Suprapubic skin (tissue), 4 donors: Measurements from ENCODE around the gene TMOD1. TPM values are rescaled to one million over a fixed set of nuclear protein-coding genes. Genes with fewer than 3 reads are reported as not detected.
"Not testable (repeated sequence)": the region's sequence is repeated elsewhere in the genome, so short reads cannot be mapped to it uniquely, and the experiment has no call there.

Experiments
- DNase-seq, 2 donors: peaks; one replicate each; pipeline ENCODE4 v3.0.0-alpha.2; 2019; ENCODE audit warnings: low spot score in 2 of 2
- H3K27ac ChIP-seq: fragments of 200-600 bp; sonication (generic); one replicate; pipeline ENCODE4 v1.5.1; 2019
- H3K27me3 ChIP-seq: fragments of 200-600 bp; sonication (generic); one replicate; pipeline ENCODE4 v1.5.1; 2019
- H3K36me3 ChIP-seq: fragments of 200-600 bp; sonication (generic); one replicate; pipeline ENCODE4 v1.5.1; 2019
- H3K4me1 ChIP-seq: fragments of 200-600 bp; sonication (generic); one replicate; pipeline ENCODE4 v1.5.1; 2019
- H3K4me3 ChIP-seq: fragments of 200-600 bp; sonication (generic); one replicate; pipeline ENCODE4 v1.5.1; 2019; ENCODE audit warnings: mild to moderate bottlenecking
- H3K9me3 ChIP-seq: fragments of 200-600 bp; sonication (generic); one replicate; pipeline ENCODE4 v1.5.1; 2019
- CTCF ChIP-seq, 2 donors: fragments of 200-600 bp in 1 of 2; fragments of 450-650 bp in 1 of 2; sonication (generic) in 1 of 2; IDR thresholded peaks; one replicate each; pipeline ENCODE4 v1.5.1; 2016 to 2019; ENCODE audit warnings: antibody characterized with exemption in 2 of 2, mild to moderate bottlenecking in 1 of 2, moderate library complexity in 1 of 2
- EP300 ChIP-seq: sonication (generic); formaldehyde crosslinking; IDR thresholded peaks from one replicate; pipeline ENCODE4 v1.6.1; 2017; ENCODE audit warnings: antibody characterized with exemption
- POLR2A ChIP-seq, 2 donors: fragments of 450-650 bp; IDR thresholded peaks; one replicate each; pipeline ENCODE4 v1.6.1; 2017; ENCODE audit warnings: antibody characterized with exemption in 2 of 2, mild to moderate bottlenecking in 2 of 2, moderate library complexity in 2 of 2
- POLR2AphosphoS5 ChIP-seq, 3 donors: sonication (generic); formaldehyde crosslinking; IDR thresholded peaks; one replicate each; pipeline ENCODE4 v1.6.1; 2017; ENCODE audit warnings: antibody characterized with exemption in 3 of 3
- WGBS: methylation state at CpG from one replicate; pipeline ENCODE4 v1.1.5; 2018; 5-methylcytosine and 5-hydroxymethylcytosine counted together
- total RNA-seq, 4 donors: library from RNA; depleted of rRNA; stranded (reverse); fragments of >200 nt; gene quantifications; one replicate each; pipeline ENCODE4 v1.1.0, GENCODE V29; 2016

Gene TMOD1
- total RNA-seq, 4 donors from 2014 or later, result 1.9 to 4.4 (median 4.0) TPM

GRCh38 chr9:97574921-97575672 lies 73.6 kb downstream of the TMOD1 start:
- peak; percentile 60 to 61 for DNase-seq
- not testable (repeated sequence) for H3K9me3 ChIP-seq, H3K4me1 ChIP-seq, H3K27me3 ChIP-seq, H3K27ac ChIP-seq, H3K36me3 ChIP-seq
- peak in 1 of 2 donors; percentile 50 for TF ChIP-seq POLR2A (IDR thresholded peaks at IDR 0.05)
- H3K4me3 ChIP-seq, result peak overlapping the region; percentile 29
- WGBS, result 82% methylated on average over 21 of the region's 21 CpGs

GRCh38 chr9:97575673-97576200 lies 74.3 kb downstream of the TMOD1 start:
- TF ChIP-seq POLR2AphosphoS5 (IDR thresholded peaks at IDR 0.05) (no peak), EP300 (no peak), POLR2A (IDR thresholded peaks at IDR 0.05) (no peak), CTCF (IDR thresholded peaks at IDR 0.05) (no peak)
- Histone ChIP-seq H3K27ac (no peak overlapping the region), H3K36me3 (no peaks in the 10 kb centered on the region), H3K27me3 (no peaks in the 10 kb centered on the region), H3K4me3 (peak overlapping the region; percentile 29), H3K4me1 (no peaks in the 10 kb centered on the region), H3K9me3 (no peaks in the 10 kb centered on the region)
- DNase-seq, result no peak
- WGBS, result 84% methylated on average over 11 of the region's 11 CpGs

DNA sequence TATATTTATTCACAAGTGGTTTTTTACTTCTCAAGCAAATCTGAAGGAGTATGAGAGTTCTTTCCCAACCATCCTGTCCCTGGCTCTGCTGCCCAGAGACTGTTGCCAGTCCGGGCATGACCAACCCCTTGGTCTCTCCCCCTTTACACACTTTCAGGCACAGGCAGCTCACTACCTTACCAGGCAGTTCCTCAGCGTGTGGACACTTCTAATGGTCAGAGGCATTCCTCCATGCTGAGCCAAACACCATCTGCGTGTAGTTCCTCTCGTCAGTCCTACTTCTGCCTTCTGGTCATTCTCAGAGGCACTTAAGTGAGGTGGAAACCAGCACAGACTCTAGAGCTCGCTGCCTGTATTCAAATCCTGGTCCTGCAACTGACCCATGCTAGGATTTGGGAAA lies 75.6 kb downstream of the TMOD1 start:
- peak; percentile 23 to 43 for DNase-seq
- 82% methylated on average over 5 of the region's 5 CpGs for WGBS

DNA sequence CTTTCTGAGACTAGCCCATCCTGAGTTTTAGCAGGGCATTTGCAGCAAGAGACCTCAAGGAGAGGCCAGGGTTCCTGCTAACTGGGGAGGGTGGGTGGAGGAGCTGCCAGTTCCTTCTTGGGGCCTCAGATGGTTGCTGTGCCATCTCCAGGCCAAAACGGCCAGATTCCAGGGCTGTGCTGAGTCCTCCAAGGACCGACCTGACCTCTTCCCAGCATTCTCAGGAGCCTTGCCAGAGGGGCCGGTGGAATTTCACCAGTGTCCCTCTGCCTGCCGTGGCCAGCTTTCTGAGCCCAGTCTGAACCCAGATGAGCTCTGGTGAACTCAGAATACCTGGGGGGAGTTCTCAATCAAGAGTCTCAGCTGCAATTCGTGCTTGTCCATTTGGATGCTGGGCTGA lies 77.4 kb downstream of the TMOD1 start:
- TF ChIP-seq POLR2A (IDR thresholded peaks at IDR 0.05) (no peak), POLR2AphosphoS5 (IDR thresholded peaks at IDR 0.05) (no peak), CTCF (IDR thresholded peaks at IDR 0.05) (no peak), EP300 (no peak)
- H3K27me3 ChIP-seq, result no peaks in the 10 kb centered on the region
- WGBS, result 93% methylated on average over 3 of the region's 5 CpGs
- peak; percentile 38 to 49 for DNase-seq
- no peak overlapping the region for H3K4me3 ChIP-seq
- H3K27ac ChIP-seq, result no peak overlapping the region
- no peaks in the 10 kb centered on the region for H3K9me3 ChIP-seq
- no peaks in the 10 kb centered on the region for H3K4me1 ChIP-seq
- no peaks in the 10 kb centered on the region for H3K36me3 ChIP-seq

More for the DNA sequence above, 75.6 kb downstream of the TMOD1 start:
- H3K4me1 ChIP-seq, result no peaks in the 10 kb centered on the region
- TF ChIP-seq EP300 (no peak), POLR2AphosphoS5 (IDR thresholded peaks at IDR 0.05) (no peak), POLR2A (IDR thresholded peaks at IDR 0.05) (no peak), CTCF (IDR thresholded peaks at IDR 0.05) (no peak)
- no peak overlapping the region for H3K4me3 ChIP-seq
- no peaks in the 10 kb centered on the region for H3K27me3 ChIP-seq
- no peaks in the 10 kb centered on the region for H3K9me3 ChIP-seq
- no peak overlapping the region for H3K27ac ChIP-seq
- no peaks in the 10 kb centered on the region for H3K36me3 ChIP-seq

GRCh38 chr9:97579914-97580313 lies 78.4 kb downstream of the TMOD1 start:
- no peaks in the 10 kb centered on the region for H3K27me3 ChIP-seq
- WGBS, result 57% methylated on average over 2 of the region's 2 CpGs
- no peak overlapping the region for H3K27ac ChIP-seq
- no peak overlapping the region for H3K4me3 ChIP-seq
- no peak for TF ChIP-seq EP300
- TF ChIP-seq CTCF (IDR thresholded peaks at IDR 0.05), result no peak
- TF ChIP-seq POLR2A (IDR thresholded peaks at IDR 0.05), result no peak
- no peak for TF ChIP-seq POLR2AphosphoS5 (IDR thresholded peaks at IDR 0.05)
- no peaks in the 10 kb centered on the region for H3K9me3 ChIP-seq
- no peaks in the 10 kb centered on the region for H3K36me3 ChIP-seq
- H3K4me1 ChIP-seq, result no peaks in the 10 kb centered on the region
- no peak for DNase-seq

GRCh38 chr9:97581590-97581989 lies 80.1 kb downstream of the TMOD1 start:
- not testable (repeated sequence) for DNase-seq, H3K9me3 ChIP-seq, H3K36me3 ChIP-seq, H3K4me1 ChIP-seq, H3K27ac ChIP-seq, H3K4me3 ChIP-seq, H3K27me3 ChIP-seq
- WGBS, result no CpG with 5 or more reads among the region's 3 CpGs

DNA sequence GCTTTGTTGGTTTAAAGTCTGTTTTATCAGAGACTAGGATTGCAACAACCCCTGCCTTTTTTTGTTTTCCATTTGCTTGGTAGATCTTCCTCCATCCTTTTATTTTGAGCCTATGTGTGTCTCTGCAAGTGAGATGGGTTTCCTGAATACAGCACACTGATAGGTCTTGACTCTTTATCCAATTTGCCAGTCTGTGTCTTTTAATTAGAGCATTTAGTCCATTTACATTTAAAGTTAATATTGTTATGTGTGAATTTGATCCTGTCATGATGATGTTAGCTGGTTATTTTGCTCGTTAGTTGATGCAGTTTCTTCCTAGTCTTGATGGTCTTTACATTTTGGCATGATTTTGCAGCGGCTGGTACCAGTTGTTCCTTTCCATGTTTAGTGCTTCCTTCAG lies 83.3 kb downstream of the TMOD1 start:
- H3K27me3 ChIP-seq, H3K4me3 ChIP-seq, H3K9me3 ChIP-seq, DNase-seq, H3K36me3 ChIP-seq, H3K27ac ChIP-seq, H3K4me1 ChIP-seq: not testable (repeated sequence)
- WGBS, result no CpG with 5 or more reads among the region's 2 CpGs

DNA sequence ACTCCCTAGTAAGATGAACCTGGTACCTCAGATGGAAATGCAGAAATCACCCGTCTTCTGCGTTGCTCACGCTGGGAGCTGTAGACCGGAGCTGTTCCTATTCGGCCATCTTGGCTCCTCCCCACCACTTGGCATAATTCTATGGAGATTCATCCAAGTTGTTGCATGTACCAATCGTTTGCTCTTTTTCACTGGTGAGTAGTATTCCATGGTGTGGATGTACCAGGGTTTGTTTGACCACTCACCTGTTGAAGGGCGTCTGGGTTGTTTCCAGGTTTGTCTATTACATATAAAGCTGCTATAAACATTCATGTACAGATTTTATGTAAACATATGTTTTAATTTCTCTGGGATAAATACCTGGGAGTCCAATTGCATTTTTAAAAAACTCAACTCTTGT lies 85.4 kb downstream of the TMOD1 start:
- H3K4me3 ChIP-seq, DNase-seq, H3K4me1 ChIP-seq, H3K36me3 ChIP-seq, H3K27ac ChIP-seq, H3K27me3 ChIP-seq, H3K9me3 ChIP-seq: not testable (repeated sequence)
- WGBS, result 92% methylated on average over 6 of the region's 7 CpGs
